ENCODE measurements around the gene PRPF40B.

The PRPF40B gene

GRCh38 chr12:49692851-49693250 lies 69.5 kb downstream of the PRPF40B start:
- TF ChIP-seq ZFX (IDR thresholded peaks at IDR 0.05), result no peak
- no peak for TF ChIP-seq CTCF (conservative IDR thresholded peaks at IDR 0.05)
- no peak overlapping the region for H3K27ac ChIP-seq

GRCh38 chr12:49693931-49694444 lies 70.6 kb downstream of the PRPF40B start:
- no peak for TF ChIP-seq ZFX (IDR thresholded peaks at IDR 0.05)
- TF ChIP-seq CTCF (conservative IDR thresholded peaks at IDR 0.05), result no peak
- H3K27ac ChIP-seq, result no peak overlapping the region
